Kidney capillary endothelial cell (primary cell): ENCODE results near the gene LMO3.

ENCODE experiments used
- DNase-seq: peaks from one replicate; pipeline ENCODE4 v3.0.0-alpha.2; 2018; ENCODE audit warnings: low spot score

The LMO3 gene

DNA sequence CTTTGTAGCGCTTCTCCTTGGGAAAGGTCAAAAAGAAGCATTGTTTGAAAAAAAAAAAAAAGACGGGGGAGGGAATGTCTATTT, at the start of gene LMO3:
LMO3 (minus strand) TSS at position 46 of the 84 bp plus-strand sequence. CDS start 5,302 bp downstream, outside the sequence.
- no peak for DNase-seq

DNA sequence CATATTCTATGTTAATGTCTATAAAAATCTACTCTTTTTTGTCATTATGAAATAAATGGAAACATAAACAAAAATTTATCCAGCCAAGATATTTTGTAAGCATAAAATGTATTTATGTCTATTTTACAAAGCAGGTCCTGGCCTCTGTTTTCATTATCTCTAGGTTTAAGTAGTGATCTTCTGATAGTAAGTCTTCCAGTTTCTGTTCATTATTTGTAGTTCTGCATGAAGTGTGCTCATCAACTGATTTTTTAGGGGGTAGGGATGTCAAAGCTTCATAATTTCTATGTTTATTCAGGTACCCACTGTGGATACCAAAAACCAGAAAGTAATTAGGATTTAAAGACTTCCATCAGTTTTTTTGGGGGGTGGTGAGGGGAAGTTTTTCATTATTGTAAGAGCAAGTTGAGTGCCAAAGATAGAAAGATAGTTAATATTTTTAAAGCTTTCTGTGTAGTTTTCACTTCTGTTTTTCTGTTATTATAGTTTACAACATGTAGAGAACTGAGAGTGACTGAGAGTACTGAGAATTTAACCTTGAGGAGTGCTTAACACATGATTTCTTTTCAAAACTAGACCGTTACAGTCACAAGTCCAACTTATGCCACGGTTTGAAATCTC, 30.6 kb upstream of the LMO3 start:
- DNase-seq: no peak

DNA sequence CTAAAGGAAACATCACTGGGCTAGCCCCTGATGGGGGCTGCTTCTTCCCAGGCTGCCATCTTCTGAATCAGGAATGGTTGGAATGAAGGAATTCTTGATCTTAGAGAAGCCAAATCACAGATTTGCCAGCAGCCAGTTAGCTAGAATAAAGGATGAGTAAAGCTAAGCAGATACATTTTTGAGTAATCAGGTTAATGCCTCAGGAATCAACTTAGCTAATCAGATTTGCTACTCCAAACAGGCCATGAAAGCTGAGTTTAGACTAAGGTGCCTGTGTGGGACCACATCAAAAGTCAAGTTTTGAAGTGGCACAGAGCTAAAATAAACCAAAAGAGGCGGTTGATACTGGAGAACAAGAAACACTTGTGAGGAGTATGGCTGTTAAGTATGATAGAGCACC, 28.8 kb upstream of the LMO3 start:
- no peak for DNase-seq

DNA sequence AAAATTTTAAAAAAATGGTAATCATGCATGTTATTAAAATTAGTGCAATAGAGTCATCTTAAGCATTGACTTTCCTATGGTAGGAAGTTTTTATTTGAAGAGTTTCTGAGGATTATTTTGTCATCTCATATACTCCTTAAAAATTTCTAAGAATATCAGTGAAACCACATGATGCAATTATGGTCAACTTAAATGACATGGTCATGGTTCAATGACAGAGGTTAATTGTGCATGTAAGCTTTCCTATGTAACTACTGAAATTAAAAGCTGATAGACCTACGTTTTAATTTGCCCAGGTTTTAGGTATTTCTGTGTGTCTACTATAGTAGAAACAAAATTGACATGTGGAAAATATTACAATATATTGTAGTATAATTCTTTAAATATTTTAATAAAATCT, 21.0 kb upstream of the LMO3 start:
- no peak for DNase-seq

DNA sequence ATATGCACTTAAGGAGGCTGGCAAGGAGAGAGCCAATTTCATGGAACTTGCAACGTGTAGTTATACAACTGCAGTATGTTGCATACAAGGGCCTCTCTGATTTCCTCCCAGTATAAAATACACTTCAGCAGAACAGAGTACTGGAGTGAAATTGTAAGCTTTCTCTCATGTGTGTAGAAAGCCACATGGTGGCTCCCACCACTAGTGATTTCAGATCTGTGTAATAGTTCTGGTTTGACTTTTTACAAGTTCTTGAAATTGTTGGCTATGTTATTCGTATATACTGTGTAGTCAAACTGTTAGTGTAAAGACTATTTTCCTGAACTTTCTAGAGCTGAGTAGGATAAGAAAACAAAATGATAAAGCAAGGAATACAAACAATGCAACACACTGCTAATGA, 16.4 kb upstream of the LMO3 start:
- DNase-seq: no peak

DNA sequence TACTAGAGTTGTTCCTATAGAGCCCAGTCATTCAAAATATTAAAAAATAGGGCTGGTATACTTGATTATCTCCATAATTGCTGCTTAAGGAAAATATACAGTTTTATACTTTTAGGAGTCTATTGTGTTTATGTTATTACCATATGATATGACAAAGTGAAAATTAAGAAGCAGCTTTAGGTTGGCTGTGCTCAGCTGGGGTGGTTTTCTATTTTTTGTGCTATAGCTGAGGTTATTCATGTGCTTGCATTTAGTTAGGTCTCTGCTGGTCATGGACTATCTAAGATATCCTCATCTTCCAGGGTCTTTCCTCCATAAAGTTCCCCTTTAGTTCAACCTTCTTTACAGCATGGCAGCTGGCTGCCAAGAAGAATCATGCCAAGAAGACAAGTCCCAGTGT, 13.6 kb upstream of the LMO3 start:
- no peak for DNase-seq

DNA sequence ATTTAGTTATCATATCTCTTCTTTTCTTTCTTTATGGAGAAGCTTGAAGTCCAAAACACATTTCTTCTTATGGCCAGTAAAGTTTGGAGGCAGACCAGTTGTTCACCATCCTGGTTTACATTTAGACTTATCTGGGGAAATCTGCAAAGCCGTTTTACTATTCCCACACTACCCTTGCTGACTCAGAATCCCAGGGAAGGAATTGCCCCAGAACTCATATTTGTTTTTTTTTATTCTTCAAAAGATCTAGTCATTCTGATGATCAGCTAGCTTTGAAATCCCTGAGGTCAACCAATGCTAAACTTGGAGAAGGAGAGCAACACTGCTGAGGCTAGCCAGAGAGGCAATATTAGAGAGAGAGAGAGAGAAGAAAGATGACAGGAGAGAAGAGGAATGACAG, 12.3 kb upstream of the LMO3 start:
- DNase-seq: no peak

DNA sequence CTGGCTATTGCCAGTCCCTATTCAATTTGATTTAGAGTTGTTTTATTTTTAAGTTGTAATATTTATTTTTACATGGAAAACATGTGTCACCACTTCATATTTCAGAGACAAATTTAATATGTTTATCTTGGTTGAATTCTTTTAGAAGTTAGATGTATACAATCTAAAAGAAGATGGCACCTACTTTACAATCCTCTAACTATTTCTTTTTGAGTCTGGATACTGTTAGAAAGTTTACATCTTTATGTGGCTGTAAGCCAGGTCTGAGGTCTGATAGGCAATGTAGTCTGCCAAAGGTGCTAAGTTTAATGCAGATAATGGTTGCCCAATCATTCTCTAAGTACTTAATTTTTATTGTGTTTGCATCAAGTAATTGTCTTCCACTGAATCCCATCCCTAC, 7.2 kb upstream of the LMO3 start:
- no peak for DNase-seq

DNA sequence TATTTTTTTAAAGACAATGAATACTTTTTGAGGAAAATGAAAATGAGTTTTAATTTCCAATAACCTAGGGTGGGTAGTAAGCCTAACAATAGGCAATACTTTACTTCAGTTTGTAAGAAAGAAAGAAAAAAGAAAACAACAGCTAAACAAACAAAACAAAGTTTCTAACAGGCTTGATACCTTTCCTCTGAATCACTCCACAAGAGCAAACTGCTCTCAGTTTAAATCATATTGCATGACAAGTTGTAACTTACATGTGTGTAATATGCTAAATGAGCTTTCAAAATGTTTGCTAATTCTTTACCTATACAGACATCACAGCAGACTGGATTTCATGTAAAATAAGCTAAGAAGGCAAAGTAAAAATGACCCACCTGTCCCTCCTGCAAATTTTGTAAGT, 6.7 kb upstream of the LMO3 start:
- no peak for DNase-seq

DNA sequence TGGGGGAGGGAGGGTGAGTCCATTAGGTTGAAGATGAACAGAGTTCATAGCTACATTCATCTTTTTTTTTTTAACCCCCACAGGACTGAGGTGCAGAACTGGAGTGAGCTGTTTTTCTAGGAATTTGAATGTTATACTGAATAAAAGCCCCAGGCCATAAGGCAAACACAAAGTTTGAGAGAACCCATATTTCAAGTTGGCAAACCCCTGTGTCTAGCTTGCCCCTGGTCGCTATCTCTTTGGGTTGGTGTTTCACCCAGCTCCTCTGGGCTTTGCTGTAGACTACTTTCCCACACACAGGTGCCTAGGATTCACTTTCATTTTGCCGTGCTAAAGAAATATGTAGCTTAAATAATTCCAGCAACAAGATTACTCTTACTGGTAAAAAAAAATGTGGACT, 5.2 kb upstream of the LMO3 start:
- DNase-seq: no peak

DNA sequence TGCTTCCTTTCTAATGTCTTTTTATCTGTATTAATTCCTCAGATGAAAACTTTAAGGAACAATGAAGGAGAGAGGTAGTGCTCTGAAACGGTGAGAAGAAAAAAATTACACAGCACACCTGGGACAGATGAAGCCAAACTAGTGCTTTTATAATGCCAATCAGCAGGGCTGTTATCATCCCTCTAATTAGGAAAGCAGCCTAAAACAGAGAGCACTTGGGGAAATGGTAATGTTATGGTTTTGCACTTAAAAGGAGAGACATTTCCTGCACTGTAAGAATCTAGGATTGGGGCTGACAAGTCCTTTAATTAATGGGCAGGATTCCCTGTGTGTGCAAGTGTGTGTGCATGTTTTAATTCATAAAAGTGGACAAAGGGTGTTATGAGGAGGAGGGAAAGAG, 4.8 kb upstream of the LMO3 start:
- no peak for DNase-seq

DNA sequence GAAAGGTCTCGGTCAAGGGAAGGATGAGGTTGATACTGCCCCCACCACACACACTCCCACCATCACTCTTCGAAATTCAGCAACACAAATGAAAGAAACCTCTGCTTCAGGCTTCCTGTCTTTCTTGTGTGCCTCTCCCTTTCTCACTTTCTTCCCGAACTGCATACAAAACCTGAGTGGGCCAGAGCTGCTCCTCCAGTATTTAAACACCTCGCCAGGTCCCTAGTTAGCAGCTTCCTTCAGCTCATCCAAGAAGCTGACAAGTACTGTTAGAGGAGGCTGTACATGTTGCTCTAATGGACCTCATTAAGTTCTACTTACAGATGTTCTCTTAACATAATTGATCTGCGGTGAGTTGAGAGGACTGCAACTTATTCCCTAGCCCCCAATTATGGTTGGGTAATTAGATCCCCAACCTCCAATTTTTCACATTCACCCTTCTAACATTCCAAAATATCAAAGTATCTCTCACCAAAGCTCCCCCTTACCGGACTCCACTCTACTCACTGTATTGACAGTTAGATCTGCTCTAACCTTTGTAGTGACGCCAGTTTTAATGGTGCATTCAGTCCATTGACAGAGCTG, 4.1 kb upstream of the LMO3 start:
- DNase-seq: no peak

DNA sequence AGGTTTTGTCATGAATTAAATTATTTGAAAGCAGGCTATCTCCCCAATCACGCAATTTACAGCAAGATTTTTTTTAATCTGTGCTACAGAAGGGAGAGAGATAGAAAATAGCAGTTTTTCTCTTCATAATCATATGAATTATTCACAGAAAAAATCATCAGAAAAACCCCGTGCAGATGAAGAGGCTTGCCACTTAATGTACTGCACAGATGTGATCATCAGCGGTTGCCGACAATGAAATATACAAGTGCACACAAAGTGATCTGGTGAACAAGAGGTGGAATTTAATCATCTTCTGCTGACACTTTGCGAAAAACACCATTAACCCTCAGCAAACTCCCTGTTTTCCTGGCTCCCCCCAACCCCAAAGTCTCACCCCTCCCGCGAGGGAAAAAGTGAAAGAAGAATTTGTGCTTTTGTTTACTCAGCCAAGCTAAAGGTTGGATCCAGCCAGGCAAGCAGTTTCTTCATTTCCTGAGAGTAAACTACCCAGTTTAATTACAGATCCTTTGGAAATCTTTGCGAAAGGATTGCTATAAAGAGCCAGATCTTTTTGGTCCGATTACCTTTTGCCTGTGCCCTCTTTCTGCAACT, 3.1 kb upstream of the LMO3 start:
- no peak for DNase-seq

DNA sequence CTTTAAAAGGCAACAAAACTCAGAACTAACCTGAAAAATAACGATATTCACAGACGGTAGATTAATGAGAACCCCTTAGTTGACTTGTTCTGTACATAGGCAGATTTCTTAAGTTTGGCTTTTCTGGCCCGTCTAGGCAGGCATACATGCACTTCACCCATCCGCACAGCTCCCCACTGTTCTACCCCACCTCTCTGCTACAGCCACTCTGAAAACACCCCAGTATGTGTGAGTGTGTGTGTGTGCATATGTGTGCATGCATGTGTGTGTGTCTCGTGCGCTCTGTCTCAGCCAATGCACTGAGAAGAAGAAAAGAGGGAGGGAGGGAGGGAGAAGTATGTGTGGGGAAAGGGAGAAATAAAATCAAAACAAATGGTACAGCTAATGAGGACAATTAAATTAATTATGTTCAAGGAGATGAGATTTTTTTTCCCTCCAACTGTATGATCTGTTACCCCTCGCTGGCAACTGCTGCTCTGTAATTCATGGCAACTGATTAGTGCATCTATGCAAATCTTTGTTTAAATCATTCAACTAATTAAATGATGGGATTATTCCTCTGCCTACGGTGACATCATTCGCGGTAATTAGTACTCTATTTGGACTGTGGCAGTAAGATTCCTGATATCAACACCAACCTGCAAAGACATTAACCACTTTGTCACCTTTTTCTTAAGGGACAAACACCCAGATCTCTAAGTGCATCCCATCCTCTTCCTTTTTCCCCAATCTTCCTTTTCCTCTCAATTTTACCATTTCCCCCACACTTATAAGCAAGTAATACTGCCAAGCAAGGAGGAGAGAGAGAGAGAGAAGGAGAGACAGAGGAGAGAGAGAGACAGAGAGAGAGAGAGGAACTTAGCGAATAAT, 2.2 kb upstream of the LMO3 start:
- DNase-seq: no peak

DNA sequence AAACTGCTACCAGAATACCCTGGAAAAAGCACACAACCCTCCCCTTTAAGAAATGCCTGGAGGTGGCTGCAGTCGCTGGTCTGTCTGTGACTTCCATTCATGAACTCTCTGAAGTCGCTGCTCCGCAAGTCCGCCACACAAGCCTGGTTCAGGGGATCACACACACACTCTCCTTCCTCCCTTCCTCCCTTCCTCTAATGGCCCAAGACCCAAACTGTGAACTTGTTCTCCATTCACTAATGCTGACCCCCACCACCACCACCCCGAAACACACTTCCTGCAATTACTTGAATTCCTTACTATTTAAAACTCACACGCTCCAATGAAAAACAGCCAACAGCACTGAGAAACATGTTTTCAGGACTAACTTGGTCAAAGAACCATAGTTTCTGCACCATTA, 1.0 kb upstream of the LMO3 start:
- DNase-seq: no peak

DNA sequence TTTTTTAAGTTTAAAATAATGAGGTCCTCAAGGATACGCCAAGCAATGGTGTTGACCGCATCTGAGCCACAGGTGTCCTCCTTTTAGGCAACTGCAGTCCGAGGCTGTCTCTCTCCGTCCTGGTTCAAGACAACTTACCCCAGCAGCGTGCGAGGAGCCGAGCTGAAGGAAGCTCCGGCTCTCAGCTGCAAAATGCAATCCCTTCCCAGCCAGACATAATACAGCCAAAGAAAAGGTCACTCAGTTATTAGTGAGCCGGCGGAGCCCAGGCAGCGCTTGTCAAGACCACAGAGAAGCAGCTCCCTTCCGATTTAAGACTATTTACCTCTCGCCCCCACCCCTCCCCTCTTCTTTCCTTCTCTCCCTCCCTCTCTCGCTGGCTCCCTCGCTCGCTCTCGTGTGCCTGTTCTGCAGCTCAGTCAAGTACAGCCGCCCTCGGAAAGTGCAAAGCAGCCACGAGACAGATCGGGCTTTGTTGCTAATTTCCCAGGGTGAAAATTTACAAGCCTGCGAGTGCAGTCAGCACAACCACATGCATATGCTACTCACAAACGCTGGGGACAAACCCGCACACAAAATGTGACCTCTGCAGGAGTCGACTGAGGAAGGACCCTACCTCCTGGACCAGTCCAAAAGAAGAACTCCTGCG, 363 bp upstream of the LMO3 start:
- DNase-seq: no peak

DNA sequence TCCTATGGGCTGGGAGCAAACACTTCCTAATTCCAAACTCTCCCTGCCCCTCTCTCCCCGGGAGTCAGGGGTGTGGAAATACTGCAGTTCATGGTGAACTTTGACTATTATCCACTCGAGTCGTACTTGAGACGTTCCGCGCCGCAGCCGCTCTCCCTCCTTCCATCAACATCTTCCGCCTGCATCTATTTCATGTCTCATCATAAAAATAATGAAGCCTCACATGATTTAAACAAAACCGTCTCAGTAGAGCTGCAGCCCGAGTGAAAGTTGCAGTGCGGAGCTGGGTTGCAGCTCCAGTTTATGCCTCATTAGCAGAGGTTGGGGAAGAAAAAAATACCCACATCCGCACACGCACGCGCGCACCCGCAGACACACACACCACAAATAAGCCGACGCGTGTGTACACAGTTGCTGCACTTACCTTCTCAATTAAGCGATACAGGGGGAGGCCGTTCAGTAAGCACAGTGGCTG, 283 bp downstream of the LMO3 start:
- no peak for DNase-seq

DNA sequence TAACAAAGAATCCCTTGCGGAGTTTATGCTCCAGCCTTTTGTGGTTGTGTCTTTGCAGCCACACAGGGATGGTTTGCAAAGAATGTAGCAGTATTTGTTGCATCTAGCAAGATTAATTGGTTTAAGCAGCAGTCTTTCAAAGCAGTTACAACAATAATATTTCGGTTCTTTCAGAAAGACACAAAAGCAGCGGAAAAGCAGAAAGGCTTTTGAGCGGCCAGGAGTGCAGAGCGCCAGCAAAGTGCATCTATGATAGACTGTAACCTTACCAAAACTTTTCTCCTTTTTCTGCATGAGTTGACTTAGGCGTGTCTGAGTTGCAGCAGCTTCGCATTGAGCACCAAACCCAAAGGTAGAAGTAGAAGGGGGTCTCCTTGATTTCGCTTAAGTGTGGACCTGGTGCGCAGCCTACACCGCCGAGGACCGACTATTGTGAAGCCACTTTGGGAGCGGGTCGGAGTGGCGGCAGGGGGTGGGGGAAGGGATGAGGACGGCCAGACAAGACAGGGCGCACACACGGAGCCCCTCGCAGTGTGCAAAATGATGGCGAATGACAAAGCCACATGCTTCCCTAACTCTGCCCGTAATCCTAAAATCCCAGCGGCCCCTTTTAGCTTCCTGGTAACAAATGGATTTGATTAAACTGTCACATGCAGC, 1.2 kb downstream of the LMO3 start:
- DNase-seq: no peak

DNA sequence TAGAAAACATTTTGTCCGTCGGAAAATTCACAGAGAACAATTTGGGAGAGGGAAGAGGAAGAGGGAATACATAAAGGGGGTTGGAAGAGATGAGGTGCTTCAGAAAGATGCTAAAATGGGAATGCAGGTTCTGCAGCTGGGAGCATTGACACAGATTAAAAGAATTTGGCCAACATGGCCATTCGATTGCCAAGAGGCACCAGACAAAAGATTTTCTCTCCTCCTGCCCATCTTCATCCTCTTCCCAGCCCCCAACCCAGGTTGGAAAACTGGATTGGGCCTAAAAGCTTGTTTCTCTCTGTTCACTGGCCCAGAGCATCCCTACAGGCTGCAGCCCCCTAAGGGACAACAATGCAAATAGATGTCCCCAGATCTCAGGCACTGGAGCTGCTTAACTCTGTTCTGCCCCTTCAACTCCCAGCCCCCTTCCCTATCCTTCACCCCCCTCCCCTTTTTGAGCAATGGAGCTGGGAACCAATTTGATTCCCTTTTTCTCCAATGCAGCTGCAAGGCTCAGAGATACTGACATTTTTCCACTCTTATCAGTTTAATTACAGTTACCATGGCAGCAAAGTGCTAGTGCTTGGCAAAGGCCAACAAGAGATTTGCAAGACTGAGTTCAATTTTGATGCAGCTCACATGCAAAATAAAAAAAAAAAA, 1.9 kb downstream of the LMO3 start:
- no peak for DNase-seq

DNA sequence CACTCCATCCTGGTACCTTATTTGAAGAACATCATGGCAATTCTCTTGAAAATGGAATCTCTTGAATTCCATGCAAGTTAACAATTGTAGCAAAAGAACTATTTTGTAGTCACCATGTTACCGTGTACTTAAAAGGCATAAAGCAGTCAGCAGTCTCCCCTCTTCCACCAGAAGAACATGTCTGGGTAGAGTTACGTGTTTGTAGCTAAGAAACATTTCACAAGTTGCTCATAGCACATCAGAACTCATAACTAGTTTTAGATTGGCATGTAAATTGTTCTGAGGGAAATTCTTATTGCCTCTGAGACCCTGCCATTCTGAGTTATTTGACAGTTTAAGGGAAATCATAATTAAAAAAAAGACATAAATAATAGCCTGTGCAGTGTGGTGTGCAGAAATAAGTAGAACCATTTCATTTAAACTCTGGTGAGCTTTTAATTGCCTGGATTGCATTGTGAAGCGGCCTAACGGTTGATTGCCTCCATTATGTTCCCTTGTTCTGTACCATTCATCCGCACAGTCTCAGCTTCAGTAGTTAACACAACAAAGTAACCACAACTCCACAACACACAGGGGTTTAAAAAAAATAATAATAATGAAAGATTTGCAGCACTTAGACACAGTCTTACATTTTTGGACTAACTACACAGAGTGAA, 2.6 kb downstream of the LMO3 start:
- no peak for DNase-seq

DNA sequence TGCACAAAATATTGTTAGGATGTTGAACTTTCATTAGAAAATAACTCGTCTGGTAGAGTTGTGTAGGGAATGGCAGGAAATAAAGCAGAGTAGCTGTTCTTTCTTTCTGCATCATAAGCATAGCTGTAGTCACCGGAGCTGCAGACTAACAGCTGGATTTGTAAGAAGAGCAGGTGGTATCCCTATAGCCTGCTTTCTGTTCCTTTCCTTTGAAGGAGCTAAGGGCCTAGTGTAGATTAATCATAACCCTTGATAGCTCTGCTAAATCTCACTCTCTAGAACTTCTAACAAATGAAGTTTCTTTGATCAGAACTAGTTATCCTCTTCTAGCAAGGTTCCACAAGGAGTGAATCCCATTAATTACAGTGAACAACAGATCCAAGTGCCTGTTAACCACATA, 3.5 kb downstream of the LMO3 start:
- no peak for DNase-seq
